ENCODE data around the gene INF2.
"Not testable (repeated sequence)": the region's sequence is repeated elsewhere in the genome, so short reads cannot be mapped to it uniquely, and the experiment has no call there.

- TF ChIP-seq ZNF174 (CRISPR knock-in tag; IDR thresholded peaks at IDR 0.05); TAL1 (IDR thresholded peaks at IDR 0.05); STAT5A (IDR thresholded peaks at IDR 0.05; ENCODE audit: borderline replicate concordance, low read length); UBTF (IDR thresholded peaks at IDR 0.05; ENCODE audit: borderline replicate concordance in 1 of 2, low read depth in 2 of 2, low read length in 2 of 2); HLTF (IDR thresholded peaks at IDR 0.05); JUN (IDR thresholded peaks at IDR 0.05; ENCODE audit: borderline replicate concordance, low read depth, low read length): not testable (repeated sequence)
- TF ChIP-seq ATF1 (CRISPR knock-in tag; IDR thresholded peaks at IDR 0.05) (peak; percentile 35; the same call in 1 of the 2 replicates), ATF1 (tag; IDR thresholded peaks at IDR 0.05) (peak; percentile 74), SAFB (IDR thresholded peaks at IDR 0.05; ENCODE audit: borderline replicate concordance, low read depth, low read length) (peak; percentile 89), JUN (CRISPR knock-in tag; IDR thresholded peaks at IDR 0.05; ENCODE audit: borderline replicate concordance) (0 out of 2 replicates have a peak, but pooled peaks have one; percentile 39)
Measured at GRCh38 chr14:104729176-104729834, 39.9 kb downstream of the INF2 start.

Measured in K562 (cell line).